ENCODE results near the gene ZMIZ1. TPM values are rescaled to one million over a fixed set of nuclear protein-coding genes. Genes with fewer than 3 reads are reported as not detected.

Gene ZMIZ1
- total RNA-seq, 2 experiments from 2014 or later = 14.6 to 15.5 TPM

DNA sequence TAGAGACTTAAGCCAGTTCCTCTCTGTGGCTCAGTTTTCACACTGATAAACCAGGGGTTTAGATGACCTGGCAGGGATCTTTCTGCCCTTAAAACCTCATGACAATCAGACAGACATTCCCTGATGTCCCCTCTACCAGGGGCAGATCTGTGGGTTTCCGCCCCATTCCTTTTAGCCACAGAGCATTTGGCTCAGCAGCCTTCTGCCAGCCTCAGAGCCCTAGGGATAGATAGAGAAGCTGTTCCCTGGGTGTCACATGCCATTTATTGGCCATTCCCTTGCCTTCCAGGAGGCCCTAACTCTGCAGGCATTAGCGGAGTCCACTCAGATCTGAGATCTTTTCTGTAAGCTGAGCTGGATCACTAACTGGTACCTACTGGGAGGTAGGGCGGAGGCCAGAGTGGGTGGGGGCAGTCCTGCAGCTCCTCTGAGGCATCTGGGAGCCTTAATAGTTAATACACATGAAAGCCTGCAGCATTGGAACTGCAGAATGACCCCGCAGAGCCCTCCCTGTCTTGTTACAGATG, 101.5 kb downstream of the ZMIZ1 start:
- Mint-ChIP-seq H3K27ac (no peak overlapping the region), H3K4me1 (ENCODE audit: low read depth) (no peaks in the 10 kb centered on the region), H3K4me3 (no peak overlapping the region), H3K9me3 (no peaks in the 10 kb centered on the region), H3K36me3 (ENCODE audit: low read depth) (peaks cover 5% of the 10 kb centered on the region), H3K27me3 (no peaks in the 10 kb centered on the region)
- Histone ChIP-seq H3K9me3 (ENCODE audit: control insufficient read depth in 1 of 2, insufficient read depth in 1 of 2, low read length in 2 of 2) (no peaks in the 10 kb centered on the region), H3K4me1 (ENCODE audit: insufficient read depth, low read length) (no peaks in the 10 kb centered on the region), H3K27me3 (ENCODE audit: control insufficient read depth in 1 of 2, insufficient read depth in 2 of 2, low read length in 2 of 2) (no peaks in the 10 kb centered on the region), H3K36me3 (ENCODE audit: insufficient read depth, low read length) (peaks cover 4% of the 10 kb centered on the region), H3K4me3 (ENCODE audit: low read length) (no peak overlapping the region), H3K27ac (ENCODE audit: low read depth in 1 of 2, low read length in 2 of 2) (no peak overlapping the region)
- no peak for ATAC-seq (ENCODE audit: poor library complexity)
- no peak for DNase-seq
- ChIA-PET POLR2A (no interaction called here), CTCF (no interaction called here)
- TF ChIP-seq, protein P1, sequence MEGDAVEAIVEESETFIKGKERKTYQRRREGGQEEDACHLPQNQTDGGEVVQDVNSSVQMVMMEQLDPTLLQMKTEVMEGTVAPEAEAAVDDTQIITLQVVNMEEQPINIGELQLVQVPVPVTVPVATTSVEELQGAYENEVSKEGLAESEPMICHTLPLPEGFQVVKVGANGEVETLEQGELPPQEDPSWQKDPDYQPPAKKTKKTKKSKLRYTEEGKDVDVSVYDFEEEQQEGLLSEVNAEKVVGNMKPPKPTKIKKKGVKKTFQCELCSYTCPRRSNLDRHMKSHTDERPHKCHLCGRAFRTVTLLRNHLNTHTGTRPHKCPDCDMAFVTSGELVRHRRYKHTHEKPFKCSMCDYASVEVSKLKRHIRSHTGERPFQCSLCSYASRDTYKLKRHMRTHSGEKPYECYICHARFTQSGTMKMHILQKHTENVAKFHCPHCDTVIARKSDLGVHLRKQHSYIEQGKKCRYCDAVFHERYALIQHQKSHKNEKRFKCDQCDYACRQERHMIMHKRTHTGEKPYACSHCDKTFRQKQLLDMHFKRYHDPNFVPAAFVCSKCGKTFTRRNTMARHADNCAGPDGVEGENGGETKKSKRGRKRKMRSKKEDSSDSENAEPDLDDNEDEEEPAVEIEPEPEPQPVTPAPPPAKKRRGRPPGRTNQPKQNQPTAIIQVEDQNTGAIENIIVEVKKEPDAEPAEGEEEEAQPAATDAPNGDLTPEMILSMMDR (IDR thresholded peaks at IDR 0.05) = no peak
- intact Hi-C loops (cut with DNase I, micrococcal nuclease) = no loop called here

GRCh38 chr10:79170993-79171392, 102.2 kb downstream of the ZMIZ1 start:
- Mint-ChIP-seq H3K27me3 (no peaks in the 10 kb centered on the region), H3K36me3 (ENCODE audit: low read depth) (peaks cover 5% of the 10 kb centered on the region), H3K27ac (no peak overlapping the region), H3K9me3 (no peaks in the 10 kb centered on the region), H3K4me1 (ENCODE audit: low read depth) (no peaks in the 10 kb centered on the region), H3K4me3 (no peak overlapping the region)
- intact Hi-C loops (cut with DNase I, micrococcal nuclease) = no loop called here
- no peak overlapping the region for H3K4me3 ChIP-seq (ENCODE audit: low read length)
- H3K27ac ChIP-seq (ENCODE audit: low read depth in 1 of 2, low read length in 2 of 2) = no peak overlapping the region
- POLR2A ChIA-PET = no interaction called here
- no peaks in the 10 kb centered on the region for H3K27me3 ChIP-seq (ENCODE audit: control insufficient read depth in 1 of 2, insufficient read depth in 2 of 2, low read length in 2 of 2)
- TF ChIP-seq, protein P1 (IDR thresholded peaks at IDR 0.05) = no peak
- CTCF ChIA-PET = no interaction called here
- ATAC-seq (ENCODE audit: poor library complexity) = no peak
- DNase-seq = no peak
- peaks cover 4% of the 10 kb centered on the region for H3K36me3 ChIP-seq (ENCODE audit: insufficient read depth, low read length)
- no peaks in the 10 kb centered on the region for H3K4me1 ChIP-seq (ENCODE audit: insufficient read depth, low read length)
- no peaks in the 10 kb centered on the region for H3K9me3 ChIP-seq (ENCODE audit: control insufficient read depth in 1 of 2, insufficient read depth in 1 of 2, low read length in 2 of 2)

DNA sequence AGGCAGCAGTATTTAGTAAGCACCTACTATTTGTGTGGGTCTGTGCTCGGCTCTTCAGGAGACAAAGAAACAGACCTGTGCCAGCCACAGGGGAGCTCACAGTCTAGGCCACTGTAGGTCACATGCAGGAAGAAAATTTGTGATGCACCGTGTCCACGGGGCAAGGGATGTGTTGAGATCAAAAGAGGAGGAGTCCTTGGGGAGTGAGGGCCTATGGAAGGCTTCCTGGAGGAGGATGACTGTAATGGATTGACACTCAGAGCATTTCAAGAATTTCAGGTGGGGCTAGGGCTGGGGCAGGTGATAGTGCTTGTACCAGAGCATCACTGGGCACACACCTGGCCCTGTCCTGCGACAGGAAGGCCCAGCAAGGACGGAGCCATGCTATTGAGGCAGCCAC, 102.7 kb downstream of the ZMIZ1 start:
- ChIA-PET POLR2A (no interaction called here), CTCF (no interaction called here)
- TF ChIP-seq, protein P1 (IDR thresholded peaks at IDR 0.05) = no peak
- intact Hi-C loops (cut with DNase I, micrococcal nuclease) = no loop called here
- Mint-ChIP-seq H3K27me3 (no peaks in the 10 kb centered on the region), H3K36me3 (ENCODE audit: low read depth) (peaks cover 5% of the 10 kb centered on the region), H3K27ac (no peak overlapping the region), H3K4me1 (ENCODE audit: low read depth) (no peaks in the 10 kb centered on the region), H3K4me3 (no peak overlapping the region), H3K9me3 (no peaks in the 10 kb centered on the region)
- Histone ChIP-seq H3K4me3 (ENCODE audit: low read length) (no peak overlapping the region), H3K27ac (ENCODE audit: low read depth in 1 of 2, low read length in 2 of 2) (no peak overlapping the region), H3K27me3 (ENCODE audit: control insufficient read depth in 1 of 2, insufficient read depth in 2 of 2, low read length in 2 of 2) (no peaks in the 10 kb centered on the region), H3K9me3 (ENCODE audit: control insufficient read depth in 1 of 2, insufficient read depth in 1 of 2, low read length in 2 of 2) (no peaks in the 10 kb centered on the region), H3K36me3 (ENCODE audit: insufficient read depth, low read length) (peaks cover 3% of the 10 kb centered on the region), H3K4me1 (ENCODE audit: insufficient read depth, low read length) (no peaks in the 10 kb centered on the region)
- no peak for DNase-seq
- no peak for ATAC-seq (ENCODE audit: poor library complexity)

Measured in CD4-positive, alpha-beta T cell (primary cell).